ENCODE data around the gene LOXL1.

Gene LOXL1

GRCh38 chr15:73900095-73900712 lies 26.1 kb upstream of the LOXL1 start:
- no peak for DNase-seq

DNA sequence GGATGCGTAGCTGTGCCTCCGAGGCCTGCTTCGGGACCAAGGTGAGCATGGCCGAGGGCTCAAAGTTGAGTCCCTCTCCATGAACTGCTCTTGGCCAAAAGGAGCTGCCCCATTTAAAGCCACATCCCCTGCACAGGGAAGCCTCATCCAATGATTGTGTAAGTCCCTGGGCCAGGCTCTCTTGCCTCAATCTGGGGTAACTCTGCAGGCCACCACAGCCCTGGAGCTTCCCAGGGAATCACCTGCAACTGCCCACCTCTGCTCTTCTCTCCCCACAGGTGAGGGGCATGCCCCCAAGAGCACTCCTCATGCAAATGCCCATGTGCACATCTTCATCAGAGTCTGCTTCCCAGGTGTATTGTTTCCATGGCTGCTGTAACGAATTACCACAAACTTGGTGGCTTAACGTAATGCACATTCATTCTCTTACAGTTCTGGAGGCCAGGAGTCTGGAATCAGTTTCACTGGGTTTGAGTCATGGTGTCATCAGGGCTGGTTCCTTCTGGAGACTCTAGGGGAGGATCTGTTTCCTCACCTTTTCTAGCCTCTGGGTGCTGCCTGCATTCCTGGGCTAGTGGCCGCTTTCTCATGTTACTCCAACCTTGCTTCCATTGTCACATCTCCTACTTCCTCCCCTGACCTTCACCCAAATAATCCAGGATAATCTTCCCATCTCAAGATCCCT lies 25.0 kb upstream of the LOXL1 start:
- no peak for DNase-seq

DNA sequence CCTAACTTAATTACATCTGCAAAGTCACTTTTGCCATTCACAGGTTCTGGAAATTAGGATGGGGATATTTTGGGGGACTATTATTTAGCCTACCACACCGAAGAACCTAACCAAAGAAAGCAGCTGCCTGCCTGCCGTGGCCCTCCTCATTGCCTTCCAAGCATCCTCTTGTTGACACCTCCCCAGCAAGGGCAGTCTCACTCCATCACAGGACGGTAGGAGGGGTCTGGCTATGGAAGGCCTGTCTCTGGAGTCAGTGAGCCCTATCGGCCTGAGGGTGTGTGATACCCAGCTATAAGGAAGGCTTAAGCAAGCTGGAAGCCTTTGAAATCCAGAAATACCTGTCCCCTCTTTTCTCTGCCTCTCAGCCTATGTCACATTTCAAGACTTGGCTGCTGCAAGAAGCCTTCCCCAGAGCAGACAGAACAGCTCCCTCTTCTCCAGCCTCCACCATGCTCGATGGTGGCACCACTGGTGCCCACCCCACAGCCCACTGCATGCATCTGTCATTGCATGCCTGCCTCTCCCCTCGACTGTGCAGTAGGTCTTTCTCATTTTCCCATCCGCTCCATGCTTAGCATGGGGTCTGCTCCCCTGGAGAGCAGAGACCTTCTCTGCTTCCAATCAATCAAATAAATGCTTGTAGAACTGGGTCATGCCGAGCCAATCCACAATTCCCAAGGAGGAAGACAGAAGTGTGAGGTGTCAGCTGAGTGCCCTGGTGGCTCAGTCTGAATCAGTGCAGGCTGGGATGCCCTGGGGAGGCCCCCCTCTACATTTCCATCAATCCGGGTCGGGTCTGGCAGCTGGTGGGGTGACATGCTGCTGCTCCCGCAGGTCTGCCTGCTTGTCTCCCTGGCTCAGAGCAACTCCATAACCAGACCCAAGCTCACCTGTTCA lies 23.9 kb upstream of the LOXL1 start:
- DNase-seq = no peak

- DNase-seq = no peak
These were observed 22.0 kb upstream of the LOXL1 start for GRCh38 chr15:73904026-73904815.

GRCh38 chr15:73905225-73905827 lies 20.9 kb upstream of the LOXL1 start:
- DNase-seq = no peak

- DNase-seq = no peak
These were observed 19.8 kb upstream of the LOXL1 start for GRCh38 chr15:73906346-73907034.

DNA sequence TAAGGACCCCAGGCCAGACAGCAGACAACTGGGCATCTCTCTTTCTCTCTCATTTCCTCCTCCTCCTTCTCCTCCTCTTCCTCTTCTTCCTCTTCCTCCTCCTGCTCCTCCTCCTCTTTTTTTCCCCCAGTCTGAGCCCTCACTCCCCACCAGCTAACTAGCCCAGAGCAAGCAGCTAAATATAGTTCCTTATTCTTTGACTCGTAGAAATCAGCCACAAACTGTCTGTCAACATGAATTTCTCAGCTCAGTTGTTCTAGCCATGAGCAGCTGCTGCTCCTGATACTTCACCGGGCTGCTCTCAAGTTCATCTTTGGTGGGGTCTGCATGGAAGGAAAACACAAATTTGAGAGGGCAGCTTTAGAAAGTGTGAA lies 19.2 kb upstream of the LOXL1 start:
- no peak for DNase-seq

DNA sequence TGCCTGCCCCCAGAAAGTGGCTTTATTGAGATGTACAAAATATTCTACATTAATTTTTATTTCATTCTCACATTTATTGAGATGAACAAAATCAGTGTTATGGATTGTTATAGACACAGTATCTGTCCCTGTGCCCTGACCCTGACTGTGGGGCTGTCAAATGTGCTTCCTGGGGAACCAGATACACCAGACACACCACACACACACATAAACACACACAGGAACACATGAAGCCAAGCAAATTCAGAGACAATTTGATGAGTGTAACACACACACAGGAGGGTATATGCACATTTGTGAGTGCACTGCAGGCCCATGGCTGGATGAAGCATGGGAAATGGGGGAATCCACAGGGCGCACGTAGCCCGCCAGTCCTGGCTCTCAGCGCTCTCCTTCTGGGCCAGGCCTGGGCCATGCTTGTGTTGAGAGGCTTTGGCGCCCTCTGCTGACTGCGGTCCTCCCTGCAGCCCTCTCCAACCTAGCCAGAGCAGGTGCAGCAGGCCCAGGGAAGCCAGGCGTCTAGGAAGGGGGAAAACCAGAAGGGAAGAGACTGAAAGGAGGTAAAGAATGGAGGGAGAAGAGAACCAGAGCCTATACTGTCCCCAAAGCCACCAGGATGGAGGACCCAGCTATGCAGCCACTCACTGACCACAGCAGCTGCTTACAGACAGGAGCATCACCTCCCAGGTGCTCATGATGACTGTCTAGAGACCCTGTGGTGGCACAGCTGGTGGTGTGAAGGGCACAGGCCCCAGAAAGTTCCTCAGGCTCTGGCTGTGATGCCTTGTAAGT lies 18.0 kb upstream of the LOXL1 start:
- DNase-seq = peak; percentile 35

DNA sequence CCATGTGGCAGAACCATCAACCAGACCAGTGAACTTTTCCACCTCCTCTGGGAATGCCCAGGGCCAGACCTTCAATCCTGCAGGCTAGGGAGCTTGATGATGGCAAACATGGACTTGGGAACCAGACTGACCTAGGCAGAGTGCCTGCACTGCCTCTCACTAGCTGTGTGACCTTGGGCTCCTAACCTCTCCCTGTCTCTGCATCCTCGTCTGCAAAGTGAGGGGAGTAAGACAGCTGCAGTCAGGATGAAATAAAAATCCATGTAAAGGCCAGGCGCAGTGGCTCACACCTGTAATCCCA lies 17.5 kb upstream of the LOXL1 start:
- DNase-seq = no peak

DNA sequence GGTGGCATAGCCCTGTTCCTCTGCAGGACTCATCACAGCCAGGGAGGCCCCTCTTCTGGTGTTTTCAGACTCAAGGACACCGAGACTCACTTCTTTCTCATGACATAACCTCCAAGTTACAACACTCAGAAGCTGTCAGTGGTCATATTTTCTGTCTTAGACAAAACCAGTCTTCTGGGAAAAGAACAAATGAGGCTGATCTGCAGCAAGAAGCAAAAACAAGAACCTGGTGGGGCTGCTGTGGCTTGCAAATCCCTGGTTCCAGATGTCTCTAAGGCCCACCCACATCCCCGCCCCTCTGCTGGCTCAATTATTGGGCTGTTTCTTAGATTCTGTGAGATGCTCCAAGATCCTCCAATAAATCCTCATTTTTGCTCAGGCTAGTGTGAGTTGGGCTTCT lies 16.6 kb upstream of the LOXL1 start:
- DNase-seq = no peak

- no peak for DNase-seq
These were observed 15.5 kb upstream of the LOXL1 start for GRCh38 chr15:73910522-73911303.

- no peak for DNase-seq
These were observed 14.1 kb upstream of the LOXL1 start for GRCh38 chr15:73912030-73912596.

DNA sequence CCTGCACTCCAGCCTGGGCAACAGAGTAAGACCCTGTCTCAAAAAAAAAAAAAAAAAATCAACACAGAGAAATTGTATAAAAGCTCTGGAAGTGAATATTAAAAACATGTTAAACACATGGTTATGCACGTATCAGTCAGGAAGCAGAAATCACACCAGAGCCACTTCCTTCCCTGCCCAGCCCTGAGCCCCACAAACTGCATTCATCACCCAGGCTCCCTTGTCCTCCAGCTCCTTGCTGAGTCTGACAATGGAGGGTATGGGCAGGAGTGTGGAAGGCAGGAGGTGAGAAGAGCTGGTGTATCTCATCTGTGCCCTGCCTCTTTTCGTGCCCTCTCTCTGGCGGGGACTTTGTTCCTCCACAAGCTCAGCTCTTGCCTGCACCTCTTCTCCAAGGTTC lies 12.1 kb upstream of the LOXL1 start:
- DNase-seq = no peak

GRCh38 chr15:73915082-73915481 lies 11.2 kb upstream of the LOXL1 start:
- no peak for DNase-seq

DNA sequence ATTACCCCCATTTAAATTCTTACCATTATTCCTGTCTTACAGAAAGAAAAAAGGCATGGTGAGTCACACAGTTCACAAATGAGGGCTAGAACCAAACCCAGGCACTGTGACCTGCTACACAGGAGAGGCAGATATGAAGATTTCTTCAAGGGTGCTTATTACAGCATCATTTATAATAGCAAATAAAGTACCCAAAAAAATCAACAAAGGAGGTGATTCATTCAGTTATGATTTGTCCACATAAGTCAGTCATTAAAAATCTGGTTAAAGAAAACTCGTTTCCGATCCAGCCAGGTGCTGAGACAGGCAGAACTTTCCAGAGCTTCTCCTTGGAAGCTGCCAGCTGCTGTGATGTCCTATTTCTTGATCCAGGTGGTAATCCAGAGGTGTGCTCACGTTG lies 7.5 kb upstream of the LOXL1 start:
- DNase-seq = no peak

DNA sequence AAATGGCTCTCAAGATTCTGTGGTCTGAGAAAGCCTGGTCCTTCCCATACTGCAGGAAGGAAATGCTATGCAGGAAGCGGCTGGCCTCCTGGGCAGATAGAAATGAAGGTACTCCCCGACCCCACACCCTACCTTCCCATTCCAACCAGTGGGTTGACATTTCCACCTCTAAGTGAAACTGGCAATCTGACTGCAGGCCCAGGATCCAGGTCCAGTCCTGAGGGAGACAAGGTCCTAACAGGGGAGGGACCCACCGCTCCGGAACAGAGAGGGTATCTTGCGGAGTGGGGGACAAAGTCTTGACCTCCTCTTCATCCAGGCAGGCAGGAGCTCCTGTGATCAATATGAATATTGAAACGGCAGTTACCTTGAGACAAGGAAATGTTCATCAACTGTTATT lies 6.6 kb upstream of the LOXL1 start:
- DNase-seq = no peak

GRCh38 chr15:73921254-73921925 lies 4.9 kb upstream of the LOXL1 start:
- DNase-seq = no peak

DNA sequence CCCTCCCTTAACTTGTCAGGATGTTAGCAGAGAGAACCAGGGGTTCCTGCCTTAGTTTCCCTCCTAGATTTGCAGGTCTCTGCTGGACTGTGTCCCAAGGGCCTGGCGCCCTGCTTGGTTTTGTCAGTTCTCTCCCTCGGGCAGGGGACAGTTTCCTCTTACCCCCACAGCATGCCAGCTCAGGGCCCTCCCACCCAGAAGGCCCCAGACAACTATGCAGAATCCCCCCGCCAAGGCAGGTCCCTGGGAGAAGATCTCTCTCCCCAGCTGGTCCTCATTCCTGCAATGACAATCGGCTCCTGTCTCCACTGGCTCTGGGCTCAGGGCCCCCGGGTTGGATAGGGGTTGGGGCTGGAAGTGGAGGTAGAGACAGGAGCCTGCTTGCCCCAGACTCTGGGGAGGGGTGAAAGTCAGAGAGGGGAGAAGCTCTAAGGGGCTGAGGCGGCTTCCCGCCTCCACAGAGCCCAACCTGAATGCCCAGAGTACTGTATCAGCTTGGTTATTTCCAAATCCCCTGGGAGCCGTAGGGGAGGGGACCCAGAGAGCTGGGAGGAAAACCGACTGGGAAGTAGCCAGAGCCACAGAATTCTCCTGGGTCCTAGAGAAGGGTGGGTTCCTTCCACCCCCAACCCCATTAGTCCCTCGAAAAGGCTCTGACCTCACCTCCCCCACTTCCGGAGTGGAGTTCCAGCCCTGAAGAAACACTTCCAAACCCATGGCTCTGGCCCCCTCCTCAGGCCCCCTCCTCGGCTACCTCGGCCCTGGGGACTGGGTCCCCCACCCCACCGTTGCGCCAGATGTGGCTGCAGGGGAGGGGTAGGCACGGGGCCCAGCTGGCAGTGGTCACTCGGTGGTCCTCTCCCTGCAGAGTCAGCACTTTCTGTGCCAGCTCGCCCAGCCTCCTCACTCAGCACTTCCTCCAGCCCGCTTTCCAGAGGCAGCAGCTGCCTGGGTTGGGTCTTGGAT lies 3.8 kb upstream of the LOXL1 start:
- DNase-seq = peak; percentile 0

DNA sequence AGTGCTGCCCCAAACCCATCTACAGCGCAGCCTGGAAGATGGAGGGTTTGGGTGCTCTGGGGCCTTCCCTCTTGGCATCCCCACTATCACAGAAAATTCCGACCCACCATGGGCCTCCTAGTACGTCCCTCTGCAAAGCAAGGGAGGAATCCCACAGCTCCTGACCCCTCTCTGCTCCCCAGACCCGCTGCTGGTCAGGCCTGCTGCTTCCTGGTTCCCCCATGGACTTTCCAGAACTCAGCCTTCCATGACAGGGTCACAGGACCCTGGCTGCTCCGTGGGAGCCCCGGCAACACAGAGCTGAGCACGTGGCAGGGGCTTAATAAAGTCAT lies 3.1 kb upstream of the LOXL1 start:
- DNase-seq = no peak

Measured in NCI-H1105 treated with DMSO at 0.1 percent for 48 hours (cell line).